H1 (cell line): Measurements from ENCODE around the gene GTF3C5. TPM values are rescaled to one million over a fixed set of nuclear protein-coding genes. Genes with fewer than 3 reads are reported as not detected.

Experiments used
- CTCF ChIA-PET: fragments of 300-600 bp; sonication (Branson Sonifier 250); formaldehyde crosslinking; loops from one replicate; lab custom pipeline; 2021; ENCODE audit not compliant: partially characterized antibody; lab: Charles Lee
- POLR2A ChIA-PET: fragments of 300-600 bp; sonication (Branson Sonifier 250); formaldehyde crosslinking; loops from one replicate; lab custom pipeline; 2021; ENCODE audit warnings: inconsistent platforms; ENCODE audit not compliant: partially characterized antibody; lab: Charles Lee
- DNase-seq, 2 experiments: peaks; one replicate each; pipeline versions ENCODE4 v3.0.0 to v3.0.0-alpha.2; 2010 to 2022; ENCODE audit warnings: low spot score in 2 of 2, low read depth in 1 of 2, mixed read lengths in 1 of 2
- FAIRE-seq: peaks from 2 replicates; lab custom pipeline; 2011; peaks lifted over from hg19 to GRCh38; lab: Jason Lieb, UNC
- H2AFZ ChIP-seq: 2 replicates; pipeline ENCODE4 v1.8.1; 2012; ENCODE audit warnings: low read length, inconsistent platforms
- H2AK5ac ChIP-seq: 2 replicates; pipeline ENCODE4 v1.6.1; 2013; ENCODE audit warnings: low read depth, low read length
- H2BK120ac ChIP-seq: replicated peaks from 2 replicates; pipeline ENCODE3; 2013; ENCODE audit warnings: low read depth, low read length, inconsistent platforms
- H2BK12ac ChIP-seq: 2 replicates; pipeline ENCODE4 v1.6.1; 2013; ENCODE audit warnings: low read depth, low read length
- H2BK15ac ChIP-seq: 2 replicates; pipeline ENCODE4 v1.6.1; 2013; ENCODE audit warnings: low read length
- H2BK20ac ChIP-seq: 2 replicates; pipeline ENCODE4 v1.6.1; 2013; ENCODE audit warnings: low read length
- H2BK5ac ChIP-seq: 2 replicates; pipeline ENCODE4 v1.6.1; 2013; ENCODE audit warnings: low read depth, low read length
- H3K14ac ChIP-seq: 2 replicates; pipeline ENCODE4 v1.6.1; 2013; ENCODE audit warnings: inconsistent platforms; ENCODE audit not compliant: insufficient read length
- H3K18ac ChIP-seq: 2 replicates; pipeline ENCODE4 v1.6.1; 2013; ENCODE audit warnings: low read length; ENCODE audit errors: extremely low read depth
- H3K23ac ChIP-seq: 2 replicates; pipeline ENCODE4 v1.6.1; 2013; ENCODE audit warnings: inconsistent platforms; ENCODE audit not compliant: insufficient read length
- H3K23me2 ChIP-seq: 2 replicates; pipeline ENCODE4 v1.6.1; 2013; ENCODE audit warnings: low read depth, low read length
- H3K27ac ChIP-seq: 2 replicates; pipeline ENCODE4 v1.6.1; 2011; ENCODE audit warnings: low read depth, low read length, inconsistent platforms
- H3K27me3 ChIP-seq, 4 experiments: replicated peaks in 1 of 4; 1 replicate in 1 of 4; 2 replicates in 3 of 4; pipeline versions ENCODE4 v1.6.1 to v1.8.1; 2011 to 2013; ENCODE audit warnings: low read length in 3 of 4, mild to moderate bottlenecking in 3 of 4, inconsistent platforms in 2 of 4, mixed read lengths in 2 of 4, moderate library complexity in 1 of 4; ENCODE audit not compliant: control insufficient read depth in 3 of 4, insufficient read depth in 3 of 4; ENCODE audit errors: extremely low read depth in 1 of 4
- H3K36me3 ChIP-seq, 4 experiments: 2 replicates each; pipeline versions ENCODE4 v1.6.1 to v1.8.1; 2011 to 2013; ENCODE audit warnings: mild to moderate bottlenecking in 4 of 4, low read length in 3 of 4, moderate library complexity in 2 of 4, control low read depth in 1 of 4, inconsistent platforms in 1 of 4; ENCODE audit not compliant: insufficient read depth in 4 of 4, control insufficient read depth in 2 of 4
- H3K4ac ChIP-seq: replicated peaks from 2 replicates; pipeline ENCODE3; 2013; ENCODE audit warnings: low read length, low read depth, mixed read lengths, inconsistent platforms; ENCODE audit not compliant: insufficient read length
- H3K4me1 ChIP-seq, 4 experiments: replicated peaks in 1 of 4; 1 replicate in 1 of 4; 2 replicates in 3 of 4; pipeline versions ENCODE4 v1.6.1 to v1.8.1; 2011 to 2013; ENCODE audit warnings: low read length in 3 of 4, inconsistent platforms in 2 of 4, mixed read lengths in 1 of 4; ENCODE audit not compliant: insufficient read depth in 4 of 4, control insufficient read depth in 3 of 4
- H3K4me2 ChIP-seq, 2 experiments: 2 replicates each; pipeline versions ENCODE4 v1.6.1 to v1.8.1; 2011 to 2013; ENCODE audit warnings: low read depth in 2 of 2, low read length in 2 of 2, control low read depth in 1 of 2, inconsistent platforms in 1 of 2, mild to moderate bottlenecking in 1 of 2; ENCODE audit not compliant: insufficient read depth in 1 of 2
- H3K4me3 ChIP-seq, 4 experiments: fragments of 200-600, 300-600 bp in 1 of 4; sonication (generic), shearing (Covaris generic), sonication (Bioruptor Twin) in 1 of 4; 2 replicates each; pipeline versions ENCODE4 v1.5.1 to v1.8.1; 2011 to 2016; ENCODE audit warnings: low read length in 4 of 4, low read depth in 3 of 4, control low read depth in 2 of 4, inconsistent platforms in 2 of 4, mild to moderate bottlenecking in 2 of 4, mixed read lengths in 1 of 4, moderate library complexity in 1 of 4; ENCODE audit not compliant: insufficient read depth in 2 of 4; ENCODE audit errors: extremely low read depth in 1 of 4
- H3K56ac ChIP-seq: replicated peaks from 2 replicates; pipeline ENCODE3; 2013; ENCODE audit warnings: low read depth, mild to moderate bottlenecking, mixed read lengths, low read length, inconsistent platforms; ENCODE audit not compliant: insufficient read length
- H3K79me1 ChIP-seq: 2 replicates; pipeline ENCODE4 v1.6.1; 2013; ENCODE audit warnings: low read depth, low read length, control low read depth
- H3K79me2 ChIP-seq, 2 experiments: 2 replicates each; pipeline versions ENCODE4 v1.6.1 to v1.8.1; 2012 to 2013; ENCODE audit warnings: low read length in 2 of 2, mild to moderate bottlenecking in 2 of 2, inconsistent platforms in 1 of 2; ENCODE audit not compliant: insufficient read depth in 2 of 2, control insufficient read depth in 1 of 2
- H3K9ac ChIP-seq, 4 experiments: replicated peaks in 1 of 4; 1 replicate in 1 of 4; 2 replicates in 3 of 4; pipeline versions ENCODE4 v1.6.1 to v1.8.1; 2011 to 2013; ENCODE audit warnings: low read depth in 3 of 4, low read length in 3 of 4, control low read depth in 2 of 4, mild to moderate bottlenecking in 2 of 4, moderate library complexity in 2 of 4, inconsistent platforms in 1 of 4; ENCODE audit errors: extremely low read depth in 1 of 4
- H3K9me3 ChIP-seq, 2 experiments: 2 replicates each; pipeline versions ENCODE4 v1.6.1 to v1.8.1; 2012 to 2013; ENCODE audit warnings: mild to moderate bottlenecking in 2 of 2, moderate library complexity in 2 of 2, control low read depth in 1 of 2, inconsistent platforms in 1 of 2, low read depth in 1 of 2, low read length in 1 of 2, mixed read lengths in 1 of 2; ENCODE audit not compliant: insufficient read depth in 2 of 2
- H4K20me1 ChIP-seq, 2 experiments: replicated peaks in 1 of 2; 2 replicates each; pipeline versions ENCODE3 to v1.8.1; 2011 to 2013; ENCODE audit warnings: inconsistent platforms in 2 of 2, low read length in 2 of 2, mild to moderate bottlenecking in 1 of 2; ENCODE audit not compliant: insufficient read depth in 2 of 2, control insufficient read depth in 1 of 2
- H4K5ac ChIP-seq: 2 replicates; pipeline ENCODE4 v1.6.1; 2013; ENCODE audit warnings: low read length, low read depth, mixed read lengths, inconsistent platforms; ENCODE audit not compliant: insufficient read length
- H4K8ac ChIP-seq: 2 replicates; pipeline ENCODE4 v1.8.0; 2013; ENCODE audit warnings: mild to moderate bottlenecking, moderate library complexity, low read length, inconsistent platforms; ENCODE audit not compliant: insufficient read depth; ENCODE audit errors: extremely low read depth
- H4K91ac ChIP-seq: replicated peaks from 2 replicates; pipeline ENCODE3; 2013; ENCODE audit warnings: low read length, mixed read lengths, inconsistent platforms; ENCODE audit not compliant: insufficient read length
- CTCF ChIP-seq, 3 experiments: IDR thresholded peaks; 1 replicate in 2 of 3; 2 replicates in 1 of 3; pipeline versions ENCODE4 v1.5.1 to v1.6.1; 2011; ENCODE audit warnings: low read length in 3 of 3, mild to moderate bottlenecking in 3 of 3, inconsistent platforms in 2 of 3, low read depth in 1 of 3, moderate library complexity in 1 of 3; ENCODE audit not compliant: insufficient read depth in 1 of 3; ENCODE audit errors: control extremely low read depth in 1 of 3
- EZH2 ChIP-seq: fragments of 200-600 bp; sonication (generic); IDR thresholded peaks from 2 replicates; pipeline ENCODE4 v1.7.1; 2012; ENCODE audit warnings: low read depth, mild to moderate bottlenecking, moderate library complexity, low read length, inconsistent platforms; ENCODE audit not compliant: severe bottlenecking
- FOSL1 ChIP-seq: IDR thresholded peaks from 2 replicates; pipeline ENCODE4 v1.6.1; 2011; ENCODE audit warnings: mild to moderate bottlenecking, low read depth, low read length, moderate library complexity; ENCODE audit not compliant: insufficient read depth
- KDM5A ChIP-seq: fragments of 200-600 bp; IDR thresholded peaks from 2 replicates; pipeline ENCODE4 v1.7.1; 2012; ENCODE audit warnings: mild to moderate bottlenecking, low read length, inconsistent platforms, mixed read lengths
- MAFK ChIP-seq: IDR thresholded peaks from 2 replicates; pipeline ENCODE4 v1.6.1; 2012; ENCODE audit warnings: low read depth, mild to moderate bottlenecking, improper control_type of control experiment, low read length
- NRF1 ChIP-seq: IDR thresholded peaks from 2 replicates; pipeline ENCODE4 v1.6.1; 2011; ENCODE audit warnings: mild to moderate bottlenecking, low read depth, low read length, improper control_type of control experiment
- PHF8 ChIP-seq: fragments of 200-600 bp; sonication (generic); conservative IDR thresholded peaks from 2 replicates; pipeline ENCODE4 v1.7.1; 2012; ENCODE audit warnings: low read depth, mild to moderate bottlenecking, inconsistent platforms, low read length, moderate library complexity
- POLR2A ChIP-seq, 2 experiments: IDR thresholded peaks; 1 replicate in 1 of 2; 2 replicates in 1 of 2; pipeline ENCODE4 v1.6.1; 2011; ENCODE audit warnings: low read depth in 2 of 2, low read length in 2 of 2, mild to moderate bottlenecking in 2 of 2; ENCODE audit errors: control extremely low read depth in 1 of 2
- RBBP5 ChIP-seq: IDR thresholded peaks from 2 replicates; pipeline ENCODE4 v1.7.1; 2012; ENCODE audit warnings: low read depth, mild to moderate bottlenecking, inconsistent platforms, low read length, moderate library complexity, borderline replicate concordance
- SAP30 ChIP-seq: fragments of 300-600 bp; sonication (generic); IDR thresholded peaks from 2 replicates; pipeline ENCODE4 v1.7.1; 2012; ENCODE audit warnings: low read length, moderate library complexity, mild to moderate bottlenecking, inconsistent platforms; ENCODE audit not compliant: insufficient read depth, insufficient replicate concordance
- WGBS, 2 experiments: shearing (Covaris generic) in 1 of 2; methylation state at CpG; one replicate each; pipeline versions ENCODE4 v1.1.6 to v1.1.7; 2013 to 2015; ENCODE audit warnings: low lambda C conversion rate in 2 of 2, mixed read lengths in 2 of 2, inconsistent platforms in 1 of 2, low coverage in 1 of 2, missing lambda C conversion rate in 1 of 2; ENCODE audit not compliant: insufficient replicate concordance in 2 of 2, insufficient coverage in 1 of 2, insufficient read length in 1 of 2; ENCODE audit errors: extremely low coverage in 1 of 2, missing lambda C conversion rate in 1 of 2; 5-methylcytosine and 5-hydroxymethylcytosine counted together
- polyA plus RNA-seq, 7 experiments: library from polyadenylated mRNA; depleted of rRNA in 3 of 7; stranded (reverse) in 5 of 7; unstranded in 2 of 7; fragments of >200 nt in 5 of 7; fragments of 200-250 nt in 2 of 7; gene quantifications; 1 replicate in 5 of 7; 2 replicates in 1 of 7; 4 replicates in 1 of 7; pipeline versions ENCODE4 v1.2.1 to v1.2.3, GENCODE V29; 2011 to 2013; ENCODE audit warnings: missing spikeins in 2 of 7, mixed read lengths in 2 of 7
- total RNA-seq: library from RNA; stranded (reverse); fragmentation: NEBNext Ultra II Directional; extraction: Animal tissue kit (Norgen Biotek cat#: 25700); gene quantifications from 2 replicates; pipeline ENCODE4 v1.2.1, GENCODE V29; 2021

Gene GTF3C5
- total and polyA plus RNA-seq, 2 of the 8 experiments (the other 6 are each of a cell fraction or from before 2014, with no cell fraction given): 78.7 to 87.1 TPM

DNA sequence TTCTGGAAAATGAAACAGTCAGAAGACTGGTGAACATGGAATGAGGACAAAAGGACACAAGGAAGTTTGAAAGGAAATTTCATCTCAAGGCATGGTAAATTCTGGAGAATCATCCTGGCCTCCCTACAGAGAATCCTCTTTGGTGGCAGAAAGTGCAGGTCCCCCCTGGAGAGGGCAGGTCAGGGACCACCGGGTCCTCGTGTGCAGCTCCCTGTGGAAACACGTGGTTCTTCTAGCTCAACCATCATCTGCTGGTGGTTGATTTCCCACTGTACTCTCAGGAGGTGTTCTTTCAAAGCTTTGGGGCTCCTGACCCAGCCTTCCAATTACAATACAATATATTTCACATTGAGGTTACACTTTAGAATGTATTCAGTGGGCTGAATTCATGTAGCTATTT lies 2.6 kb upstream of the GTF3C5 start:
- Histone ChIP-seq H3K27ac (no peak overlapping the region), H3K23ac (no peak overlapping the region), H3K36me3 (no peaks in the 10 kb centered on the region), H3K79me2 (peaks cover 16 to 26% of the 10 kb centered on the region in 2 experiments), H4K5ac (no peak overlapping the region), H2BK15ac (no peak overlapping the region), H4K91ac (no peak overlapping the region), H3K4me3 (no peak overlapping the region), H3K18ac (no peak overlapping the region), H2AFZ (no peak overlapping the region), H3K27me3 (no peaks in the 10 kb centered on the region; a peak in 1 of 7 replicates), H2BK20ac (no peak overlapping the region), H3K23me2 (peaks cover 8% of the 10 kb centered on the region; the same call in 1 of the 2 replicates), H2BK12ac (no peak overlapping the region), H3K79me1 (peaks cover 13% of the 10 kb centered on the region), H3K4me2 (no peak overlapping the region), H3K9me3 (no peaks in the 10 kb centered on the region), H3K9ac (no peak overlapping the region), H3K4me1 (peaks cover 2 to 10% (median 4%) of the 10 kb centered on the region in 4 experiments; a peak in 6 of 7 replicates), H2BK5ac (no peak overlapping the region), H4K8ac (no peak overlapping the region), H3K56ac (no peak overlapping the region)
- FAIRE-seq: no peak
- CTCF ChIA-PET: no interaction called here
- POLR2A ChIA-PET: no interaction called here
- TF ChIP-seq EZH2 (no peak), FOSL1 (no peak), CTCF (IDR thresholded peaks at IDR 0.05; ENCODE audit: control extremely low read depth in 1 of 3, insufficient read depth in 1 of 3, low read depth in 1 of 3, low read length in 3 of 3) (no peak), POLR2A (IDR thresholded peaks at IDR 0.05; ENCODE audit: control extremely low read depth in 1 of 2, low read depth in 2 of 2, low read length in 2 of 2) (no peak), KDM5A (no peak), NRF1 (no peak), SAP30 (no peak), RBBP5 (no peak), MAFK (no peak), PHF8 (no peak)
- TF ChIP-seq, all 59 proteins: peak for 0
- Histone ChIP-seq H2AK5ac (no peak overlapping the region), H3K4ac (no peak overlapping the region), H2BK120ac (no peak overlapping the region), H3K14ac (no peak overlapping the region), H4K20me1 (peaks cover 0 to 5% of the 10 kb centered on the region in 2 experiments)
- no peak for DNase-seq
- WGBS, 2 experiments: 88% methylated on average over 3 of the region's 3 CpGs; no CpG with 5 or more reads in 1 of the 2 experiments
